Keratinocyte (primary cell): ENCODE data around the gene RBM17. TPM values are rescaled to one million over a fixed set of nuclear protein-coding genes. Genes with fewer than 3 reads are reported as not detected.

Experiments
- DNase-seq: peaks from one replicate; pipeline ENCODE4 v3.0.0-alpha.2; 2011; ENCODE audit warnings: low read depth, missing footprints, low spot score
- FAIRE-seq: peaks from 2 replicates; lab custom pipeline; 2011; peaks lifted over from hg19 to GRCh38; lab: Jason Lieb, UNC
- H2AFZ ChIP-seq: 2 replicates; pipeline ENCODE4 v1.6.0; 2012; ENCODE audit warnings: low read length, control low read depth, inconsistent platforms; ENCODE audit not compliant: control insufficient read depth
- H3K27ac ChIP-seq: 2 replicates; pipeline ENCODE4 v1.5.1; 2011; ENCODE audit warnings: low read length; ENCODE audit not compliant: control insufficient read depth, insufficient read depth
- H3K27me3 ChIP-seq: 3 replicates; pipeline ENCODE4 v1.6.0; 2011; ENCODE audit warnings: low read length; ENCODE audit not compliant: control insufficient read depth, insufficient read depth; ENCODE audit errors: extremely low read depth
- H3K36me3 ChIP-seq, 2 experiments: 2 replicates in 1 of 2; 3 replicates in 1 of 2; pipeline ENCODE4 v1.5.1; 2011; ENCODE audit warnings: low read length in 2 of 2, mild to moderate bottlenecking in 1 of 2; ENCODE audit not compliant: control insufficient read depth in 2 of 2, insufficient read depth in 2 of 2; ENCODE audit errors: extremely low read depth in 1 of 2
- H3K4me1 ChIP-seq: 3 replicates; pipeline ENCODE4 v1.5.1; 2011; ENCODE audit warnings: low read length; ENCODE audit not compliant: control insufficient read depth, insufficient read depth; ENCODE audit errors: extremely low read depth
- H3K4me2 ChIP-seq: 3 replicates; pipeline ENCODE4 v1.6.0; 2011; ENCODE audit warnings: low read depth, low read length; ENCODE audit not compliant: control insufficient read depth, insufficient read depth; ENCODE audit errors: extremely low read depth
- H3K4me3 ChIP-seq, 3 experiments: fragments of 200-600 bp in 1 of 3; sonication (generic) in 1 of 3; 2 replicates in 2 of 3; 3 replicates in 1 of 3; pipeline ENCODE4 v1.5.1; 2011 to 2016; ENCODE audit warnings: low read length in 3 of 3, mild to moderate bottlenecking in 3 of 3, control low read depth in 2 of 3, inconsistent platforms in 1 of 3, low read depth in 1 of 3, mixed read lengths in 1 of 3, mixed run types in 1 of 3, moderate library complexity in 1 of 3; ENCODE audit not compliant: control insufficient read depth in 2 of 3, insufficient read depth in 2 of 3; ENCODE audit errors: extremely low read depth in 1 of 3
- H3K79me2 ChIP-seq: 2 replicates; pipeline ENCODE4 v1.6.0; 2012; ENCODE audit warnings: low read length; ENCODE audit not compliant: control insufficient read depth, insufficient read depth
- H3K9ac ChIP-seq: 3 replicates; pipeline ENCODE4 v1.6.0; 2011; ENCODE audit warnings: low read length; ENCODE audit not compliant: control insufficient read depth, insufficient read depth; ENCODE audit errors: extremely low read depth
- H3K9me1 ChIP-seq: 3 replicates; pipeline ENCODE4 v1.6.0; 2011; ENCODE audit warnings: low read length; ENCODE audit not compliant: control insufficient read depth, insufficient read depth; ENCODE audit errors: extremely low read depth
- H3K9me3 ChIP-seq: 2 replicates; pipeline ENCODE4 v1.5.1; 2012; ENCODE audit warnings: low read depth, low read length; ENCODE audit not compliant: control insufficient read depth
- H4K20me1 ChIP-seq: 3 replicates; pipeline ENCODE4 v1.6.0; 2011; ENCODE audit warnings: low read length; ENCODE audit not compliant: control insufficient read depth, insufficient read depth; ENCODE audit errors: extremely low read depth
- EZH2 ChIP-seq: IDR thresholded peaks from one replicate; pipeline ENCODE4 v1.6.1; 2012; ENCODE audit warnings: inconsistent platforms, mild to moderate bottlenecking, low read length, moderate library complexity
- dilution Hi-C: fragments of 300-500 bp; cut with MboI; formaldehyde crosslinking; loops from one replicate; pipeline ENCODE4 v1.7.0; 2020; ENCODE audit warnings: low sequenced_read_pairs; ENCODE audit not compliant: extremely low pct_ligation_motif_present
- polyA plus RNA-seq, 5 experiments: library from polyadenylated mRNA; depleted of rRNA in 3 of 5; stranded (reverse) in 3 of 5; stranded (forward) in 1 of 5; unstranded in 1 of 5; fragments of >200 nt; gene quantifications; 1 replicate in 1 of 5; 2 replicates in 3 of 5; 3 replicates in 1 of 5; pipeline versions ENCODE4 v1.2.1 to v1.2.3, GENCODE V29; 2011 to 2012; ENCODE audit warnings: missing spikeins in 2 of 5, low read depth in 1 of 5, low replicate concordance in 1 of 5
- TF ChIP-seq, protein P1 (sequence below), 3 experiments: IDR thresholded peaks in 1 of 3; conservative IDR thresholded peaks in 1 of 3; optimal IDR thresholded peaks in 1 of 3; 2 replicates in 2 of 3; 3 replicates in 1 of 3; pipeline versions ENCODE3 to v1.5.1; 2011; ENCODE audit warnings: low read length in 3 of 3, mild to moderate bottlenecking in 3 of 3, moderate library complexity in 2 of 3, control low read depth in 1 of 3, inconsistent platforms in 1 of 3; ENCODE audit not compliant: insufficient read depth in 2 of 3; ENCODE audit errors: extremely low read depth in 1 of 3

RBM17 gene
- polyA plus RNA-seq, 1 donor (not counting 4 experiments of a cell fraction or from before 2014, with no cell fraction given), result 54.8 TPM

- Histone ChIP-seq H3K4me2 (no peak overlapping the region), H3K36me3 (no peaks in the 10 kb centered on the region), H3K27me3 (peaks cover 6% of the 10 kb centered on the region), H4K20me1 (no peaks in the 10 kb centered on the region), H3K27ac (no peak overlapping the region), H3K79me2 (no peaks in the 10 kb centered on the region), H3K9ac (no peak overlapping the region), H3K4me3 (no peak overlapping the region), H3K4me1 (no peaks in the 10 kb centered on the region), H3K9me3 (no peaks in the 10 kb centered on the region), H2AFZ (no peak overlapping the region), H3K9me1 (no peaks in the 10 kb centered on the region)
- no peak for FAIRE-seq
- TF ChIP-seq EZH2, result no peak
- TF ChIP-seq, protein P1, sequence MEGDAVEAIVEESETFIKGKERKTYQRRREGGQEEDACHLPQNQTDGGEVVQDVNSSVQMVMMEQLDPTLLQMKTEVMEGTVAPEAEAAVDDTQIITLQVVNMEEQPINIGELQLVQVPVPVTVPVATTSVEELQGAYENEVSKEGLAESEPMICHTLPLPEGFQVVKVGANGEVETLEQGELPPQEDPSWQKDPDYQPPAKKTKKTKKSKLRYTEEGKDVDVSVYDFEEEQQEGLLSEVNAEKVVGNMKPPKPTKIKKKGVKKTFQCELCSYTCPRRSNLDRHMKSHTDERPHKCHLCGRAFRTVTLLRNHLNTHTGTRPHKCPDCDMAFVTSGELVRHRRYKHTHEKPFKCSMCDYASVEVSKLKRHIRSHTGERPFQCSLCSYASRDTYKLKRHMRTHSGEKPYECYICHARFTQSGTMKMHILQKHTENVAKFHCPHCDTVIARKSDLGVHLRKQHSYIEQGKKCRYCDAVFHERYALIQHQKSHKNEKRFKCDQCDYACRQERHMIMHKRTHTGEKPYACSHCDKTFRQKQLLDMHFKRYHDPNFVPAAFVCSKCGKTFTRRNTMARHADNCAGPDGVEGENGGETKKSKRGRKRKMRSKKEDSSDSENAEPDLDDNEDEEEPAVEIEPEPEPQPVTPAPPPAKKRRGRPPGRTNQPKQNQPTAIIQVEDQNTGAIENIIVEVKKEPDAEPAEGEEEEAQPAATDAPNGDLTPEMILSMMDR (optimal IDR thresholded peaks at IDR 0.05 in 1 of 3, IDR thresholded peaks at IDR 0.05 in 1 of 3, conservative IDR thresholded peaks at IDR 0.05 in 1 of 3; ENCODE audit: extremely low read depth in 1 of 3, insufficient read depth in 2 of 3, low read length in 3 of 3), result no peak
- dilution Hi-C loops, result no loop called here
- DNase-seq, result no peak
Observed at GRCh38 chr10:6065406-6065805, 23.4 kb upstream of the RBM17 start.

- Histone ChIP-seq H3K9ac (no peak overlapping the region), H3K4me1 (no peaks in the 10 kb centered on the region), H3K27ac (no peak overlapping the region), H3K9me1 (no peaks in the 10 kb centered on the region), H3K36me3 (no peaks in the 10 kb centered on the region), H3K27me3 (peaks cover 6% of the 10 kb centered on the region), H4K20me1 (no peaks in the 10 kb centered on the region), H2AFZ (no peak overlapping the region), H3K9me3 (no peaks in the 10 kb centered on the region), H3K4me3 (no peak overlapping the region), H3K4me2 (no peak overlapping the region), H3K79me2 (no peaks in the 10 kb centered on the region)
- no peak for TF ChIP-seq EZH2
- TF ChIP-seq, protein P1 (optimal IDR thresholded peaks at IDR 0.05 in 1 of 3, IDR thresholded peaks at IDR 0.05 in 1 of 3, conservative IDR thresholded peaks at IDR 0.05 in 1 of 3; ENCODE audit: extremely low read depth in 1 of 3, insufficient read depth in 2 of 3, low read length in 3 of 3), result no peak
- FAIRE-seq (no peak), DNase-seq (no peak)
- dilution Hi-C loops, result no loop called here
Observed at GRCh38 chr10:6065835-6066234, 23.0 kb upstream of the RBM17 start.
